Stimulated activated CD8-positive, alpha-beta memory T cell treated with anti-CD3 and anti-CD28 coated beads, Interleukin-7, amount 100 ng/mL, for 24 hours (primary cell): ENCODE results near the gene RNF4.
"Not testable (repeated sequence)": the region's sequence is repeated elsewhere in the genome, so short reads cannot be mapped to it uniquely, and the experiment has no call there.

ENCODE experiments used
- DNase-seq: peaks from one replicate; pipeline ENCODE4 v3.0.0-alpha.2; 2020; ENCODE audit warnings: low read depth

The RNF4 gene

DNA sequence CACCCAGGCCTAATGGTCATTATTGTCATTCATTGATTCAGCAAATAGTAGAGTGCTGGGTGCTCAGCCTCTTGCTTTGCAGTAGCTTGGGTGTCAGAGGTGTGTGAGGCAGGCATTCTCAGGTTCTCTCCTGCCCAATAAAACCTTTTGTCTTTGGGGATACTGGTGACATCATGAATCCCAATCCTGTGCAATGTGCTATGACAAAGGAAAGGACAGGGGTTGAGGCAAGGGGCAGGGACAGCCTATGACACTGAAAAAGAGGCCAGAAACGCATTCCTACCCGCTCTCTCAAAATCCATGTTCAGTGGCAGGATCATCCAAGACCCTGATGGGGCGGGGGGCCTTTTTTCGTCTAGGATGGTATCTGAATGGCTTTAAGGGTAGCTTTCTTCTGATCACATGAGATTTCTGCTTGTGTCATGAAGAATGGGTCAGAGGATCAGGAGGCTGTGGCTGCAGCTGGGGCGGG is 66.0 kb downstream of the RNF4 start:
- no peak for DNase-seq

DNA sequence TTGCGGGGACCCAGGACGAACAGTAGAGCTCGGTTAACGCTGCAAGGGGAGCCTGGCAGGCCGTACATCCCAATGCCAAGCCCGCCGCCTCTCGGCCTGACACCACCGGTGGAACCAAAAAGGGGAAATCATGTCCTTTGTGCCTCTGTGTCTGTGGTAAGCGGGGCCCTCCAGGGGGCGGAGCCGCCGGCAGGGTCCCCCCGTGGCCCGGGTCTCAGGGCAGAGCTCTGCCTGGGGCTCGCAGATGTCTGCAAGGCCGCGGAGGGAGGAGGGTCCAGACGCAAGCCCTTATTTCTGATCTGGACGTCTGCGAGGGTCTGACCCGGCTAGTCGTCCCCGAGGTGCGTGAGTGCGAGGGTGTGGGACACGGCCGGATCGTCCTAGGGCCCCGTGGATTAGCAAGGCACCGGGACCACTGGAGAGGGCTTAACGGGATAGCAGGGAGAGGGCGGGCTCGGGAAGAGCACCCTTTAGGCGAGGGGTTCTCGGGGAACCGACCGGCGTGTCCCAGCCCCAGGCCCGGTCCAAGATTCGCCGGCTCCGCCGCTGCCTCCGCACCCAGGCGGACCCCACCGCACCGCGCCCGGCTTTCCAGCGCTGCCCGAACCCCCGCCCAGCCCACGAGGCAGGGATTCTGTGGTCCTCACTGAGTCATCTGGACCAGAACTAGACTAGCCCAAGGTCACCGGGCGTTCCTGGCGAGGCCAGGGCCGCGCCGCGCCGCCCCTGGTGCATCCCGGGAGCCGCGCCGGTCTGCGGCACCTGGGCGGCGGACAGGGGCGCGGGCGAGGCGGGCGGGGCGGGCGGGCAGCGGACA is 66.7 kb downstream of the RNF4 start:
- DNase-seq, result peak; percentile 23

DNA sequence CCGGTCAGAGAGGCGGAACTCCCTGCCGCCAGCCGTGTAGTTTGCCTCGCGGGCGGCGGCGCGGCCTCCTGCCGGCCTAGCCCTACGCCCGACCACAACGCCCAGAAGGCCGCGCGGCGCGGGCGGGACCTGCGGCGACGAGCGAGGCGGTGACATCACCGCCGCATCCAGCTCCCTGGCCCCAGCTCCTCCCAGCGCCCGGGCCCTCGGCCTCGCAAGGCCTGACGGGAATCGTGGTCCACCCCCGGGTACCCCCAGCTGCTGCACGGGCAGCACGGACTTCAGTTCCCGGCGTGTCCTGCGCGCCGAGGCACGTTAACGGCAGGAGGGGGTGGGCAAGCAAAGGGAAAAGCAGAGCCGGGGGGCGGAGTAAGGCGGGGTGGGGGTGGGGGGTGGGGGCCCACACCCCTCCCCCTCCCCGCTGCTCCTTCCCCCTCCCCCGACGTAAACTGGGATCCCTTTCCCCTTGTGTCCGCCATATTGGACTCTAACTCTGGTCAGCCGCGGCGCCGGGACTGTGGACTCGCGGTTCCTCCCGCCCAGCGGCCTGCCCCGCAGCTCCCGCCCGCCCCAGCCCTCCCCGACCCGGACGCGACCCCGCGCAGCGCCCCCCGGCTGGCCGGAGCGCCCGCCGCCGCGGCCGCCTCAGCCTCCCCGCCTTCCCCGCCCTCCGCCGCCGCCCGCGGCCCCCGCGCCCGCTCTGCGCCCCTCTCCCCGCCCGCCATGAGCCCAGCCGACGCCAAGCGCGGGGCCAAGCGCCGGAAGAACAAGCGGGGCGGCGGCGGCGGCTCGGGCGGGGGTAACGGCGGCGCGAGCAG is 67.5 kb downstream of the RNF4 start, which contains the start of gene FAM193A:
Gene FAM193A, plus strand, starts transcription at position 455 of the 818 bp plus-strand sequence. Its CDS starts 269 bp downstream, at position 724.
- DNase-seq, result peak; percentile 96

DNA sequence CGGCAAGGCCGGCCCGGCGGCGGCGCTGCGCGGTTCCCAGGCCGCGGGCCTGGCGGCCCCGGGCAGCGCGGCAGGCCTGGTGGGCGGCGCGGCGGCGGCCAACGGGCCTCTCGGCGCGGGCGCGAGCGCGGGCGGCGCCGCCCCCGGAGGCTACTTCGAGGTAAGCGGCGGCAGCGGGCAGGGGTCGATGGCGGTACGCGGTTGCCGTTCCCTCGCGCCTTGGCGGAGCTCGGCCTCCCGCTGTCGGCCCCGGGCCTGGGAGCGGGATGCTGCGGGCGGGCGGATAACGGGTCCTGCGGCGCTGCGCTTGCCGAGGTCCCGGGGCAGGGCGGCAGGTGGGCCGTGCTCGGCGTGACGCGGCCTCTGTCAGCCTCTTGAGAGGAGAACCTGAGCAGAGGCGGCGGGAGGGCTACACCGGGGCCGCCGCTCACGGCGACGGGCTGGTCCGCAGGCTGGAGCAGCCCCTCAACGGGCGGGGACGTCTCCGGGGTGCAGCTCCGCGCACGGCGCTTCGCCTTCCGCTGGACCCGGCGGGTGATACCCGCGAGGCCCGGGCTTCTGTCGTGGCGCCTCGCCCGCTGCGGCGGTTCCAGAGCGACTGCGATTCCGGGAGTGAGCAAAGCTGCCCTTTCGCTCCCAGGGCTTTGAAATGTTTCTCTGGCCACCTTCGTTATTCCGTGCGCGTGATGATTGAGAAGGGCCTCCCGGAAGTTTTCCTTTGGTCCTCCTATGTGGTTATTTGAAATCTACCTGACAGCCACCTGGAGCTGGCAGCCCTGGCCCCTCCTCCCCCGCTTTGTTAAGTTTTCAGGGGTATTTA is 68.3 kb downstream of the RNF4 start:
- DNase-seq, result peak; percentile 14

DNA sequence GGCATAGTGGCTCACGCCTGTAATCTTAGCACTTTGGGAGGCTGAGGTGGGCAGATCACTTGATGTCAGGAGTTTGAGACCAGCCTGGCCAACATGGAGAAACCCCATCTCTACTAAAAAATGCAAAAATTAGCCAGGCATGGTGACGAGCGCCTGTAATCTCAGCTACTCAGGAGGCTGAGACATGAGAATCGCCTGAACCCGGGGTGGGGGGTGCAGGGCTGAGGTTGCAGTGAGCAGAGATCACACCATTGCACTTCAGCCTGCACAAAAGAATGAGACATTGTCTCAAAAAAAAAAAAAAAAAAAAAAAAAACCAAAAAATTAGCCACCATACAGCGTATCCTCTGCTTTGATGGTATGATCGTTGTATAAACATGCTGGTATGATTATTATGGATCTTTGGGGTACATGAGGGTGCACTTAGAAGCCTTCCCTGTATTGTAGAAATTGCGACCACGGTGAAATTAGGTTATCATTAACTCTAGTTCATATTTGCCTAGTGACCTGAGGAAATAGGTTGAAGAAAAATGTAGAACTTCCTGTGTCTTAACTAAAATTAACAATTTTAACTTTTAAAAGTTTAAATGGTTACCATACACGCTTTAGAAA is 74.8 kb downstream of the RNF4 start:
- DNase-seq, result not testable (repeated sequence)

DNA sequence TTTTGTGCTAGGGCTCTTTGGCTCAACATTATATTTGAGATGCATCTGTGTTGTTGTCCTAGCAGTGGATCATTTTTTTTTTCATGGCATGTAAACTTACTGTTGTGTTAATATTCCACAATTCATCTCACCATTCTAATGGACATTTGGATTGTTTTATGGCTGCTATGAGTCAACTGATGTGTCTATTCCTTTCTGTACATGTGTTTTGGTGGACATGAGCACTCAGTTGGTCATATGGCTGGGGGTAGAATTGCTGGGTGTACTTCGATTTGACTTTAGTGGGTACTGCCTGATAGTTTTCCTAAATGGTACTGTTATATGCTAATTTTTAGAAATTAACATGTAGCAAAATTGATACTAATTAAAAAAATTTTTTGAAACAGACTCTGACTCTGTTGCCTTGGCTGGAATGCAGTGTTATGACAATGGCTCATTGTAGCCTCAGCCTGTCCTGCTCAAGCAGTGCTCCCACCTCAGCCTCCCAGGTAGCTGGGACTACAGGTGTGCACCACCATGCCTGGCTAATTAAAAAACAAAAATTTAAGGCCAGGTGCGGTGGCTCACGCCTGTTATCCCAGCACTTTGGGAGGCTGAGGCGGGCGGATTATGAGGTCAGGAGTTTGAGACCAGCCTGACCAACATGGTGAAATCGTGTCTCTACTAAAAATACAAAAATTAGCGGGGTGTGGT is 76.6 kb downstream of the RNF4 start:
- no peak for DNase-seq

DNA sequence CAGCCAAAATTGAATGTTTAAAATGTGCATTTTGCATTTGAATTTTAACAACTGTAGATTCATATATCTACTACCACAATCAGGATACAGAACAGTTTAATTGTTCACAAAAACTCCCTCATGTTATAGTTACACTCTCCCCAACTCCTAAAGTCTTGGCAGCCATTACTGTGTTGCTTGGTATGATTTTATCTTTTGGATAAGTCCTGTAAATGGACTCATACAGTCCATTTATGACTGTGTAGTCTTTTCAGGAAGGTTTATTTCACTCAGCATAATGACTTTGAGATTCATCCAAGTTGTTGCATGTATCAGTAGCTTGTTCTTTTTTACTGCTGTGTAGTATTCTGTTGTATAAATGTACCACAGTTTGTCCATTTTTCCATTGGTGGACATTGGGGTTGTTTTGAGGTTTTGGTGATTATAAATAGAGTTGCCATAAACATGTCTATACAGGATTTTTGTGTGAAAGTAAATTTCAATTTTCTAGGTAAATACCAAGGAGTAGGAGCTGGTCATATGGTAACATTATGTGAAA is 77.4 kb downstream of the RNF4 start:
- no peak for DNase-seq

DNA sequence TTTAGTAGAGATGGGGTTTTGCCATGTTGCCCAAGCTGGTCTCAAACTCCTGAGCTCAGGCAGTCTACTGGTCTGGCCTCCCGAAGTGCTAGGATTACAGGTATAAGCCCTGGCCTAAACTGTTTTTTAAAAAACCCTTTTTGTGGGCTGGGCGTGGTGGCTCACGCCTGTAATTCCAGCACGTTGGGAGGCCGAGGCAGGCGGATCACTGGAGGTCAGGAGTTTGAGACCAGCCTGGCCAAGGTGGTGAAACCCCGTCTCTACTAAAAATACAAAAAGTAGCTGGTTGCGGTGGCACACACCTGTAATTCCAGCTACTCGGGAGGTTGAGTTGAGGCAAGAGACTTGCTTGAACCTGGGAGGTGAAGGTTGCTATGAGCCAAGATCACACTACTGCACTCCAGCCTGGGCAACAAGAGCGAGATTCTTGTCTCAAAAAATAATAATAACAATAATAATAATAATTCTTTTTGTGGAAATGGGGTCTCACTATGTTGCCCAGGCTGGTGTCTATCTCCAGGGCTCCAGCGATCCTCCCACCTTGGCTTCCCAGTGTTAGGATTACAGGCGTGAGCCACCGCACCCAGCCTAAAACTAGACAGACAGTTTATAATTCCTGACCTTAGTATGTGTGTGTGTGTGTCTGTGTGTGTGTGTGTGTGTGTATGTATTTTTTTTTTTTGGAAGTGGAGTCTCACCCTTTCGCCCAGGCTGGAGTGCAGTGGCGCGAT is 78.2 kb downstream of the RNF4 start:
- DNase-seq, result not testable (repeated sequence)

DNA sequence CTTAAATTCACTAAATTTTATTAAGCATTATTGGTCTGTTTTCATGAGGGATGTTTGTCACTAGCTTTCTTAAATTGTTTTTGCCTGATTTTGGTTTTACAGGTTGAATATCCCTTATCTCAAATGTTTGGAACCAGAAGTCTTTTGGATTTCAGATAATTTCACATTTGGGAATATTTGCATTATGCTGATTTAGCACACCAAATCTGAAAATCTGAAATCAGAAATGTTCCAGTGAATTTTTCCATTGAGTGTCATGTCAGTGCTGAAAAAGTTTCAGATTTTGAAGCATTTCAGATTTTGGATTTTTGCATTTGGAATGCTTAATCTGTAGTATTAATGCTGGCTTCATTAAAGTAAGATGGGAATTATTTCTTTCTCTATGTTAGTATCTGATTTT is 82.2 kb downstream of the RNF4 start:
- DNase-seq, result no peak

DNA sequence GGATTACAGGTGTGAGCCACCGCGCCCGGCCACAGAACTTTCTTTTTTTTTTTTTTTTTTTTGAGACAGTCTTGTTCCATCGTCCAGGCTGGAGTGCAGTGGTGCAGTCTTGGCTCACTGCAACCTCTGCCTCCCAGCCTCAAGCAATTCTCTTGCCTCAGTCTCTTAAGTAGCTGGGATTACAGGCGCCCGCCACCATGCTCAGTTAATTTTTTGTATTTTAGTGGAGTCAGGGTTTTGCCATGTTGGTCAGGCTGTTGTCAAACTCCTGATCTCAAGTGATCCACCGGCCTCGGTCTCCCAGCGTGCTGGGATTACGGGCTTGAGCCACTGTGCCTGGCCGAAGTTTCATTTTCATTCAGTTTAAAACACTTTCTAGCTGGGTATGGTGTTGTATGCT is 83.9 kb downstream of the RNF4 start:
- DNase-seq, result no peak

DNA sequence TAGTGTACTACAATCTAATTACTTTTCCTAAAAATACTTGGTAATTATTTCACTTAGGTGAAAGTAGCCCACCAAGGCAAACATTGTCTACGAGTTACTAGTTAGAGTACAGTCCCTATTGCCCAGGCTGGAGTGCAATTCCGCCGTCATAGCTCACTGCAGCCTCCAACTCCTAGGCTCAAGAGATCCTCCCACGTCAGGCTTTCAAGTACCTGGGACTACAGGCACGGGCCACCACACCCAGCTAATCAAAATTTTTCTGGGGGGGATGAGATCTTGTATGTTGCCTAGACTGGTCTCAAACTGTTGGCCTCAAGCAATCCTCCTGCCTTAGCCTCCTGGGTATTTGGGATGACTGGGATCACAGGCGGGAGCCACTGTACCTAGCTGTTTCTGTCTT is 89.4 kb downstream of the RNF4 start:
- DNase-seq, result no peak

DNA sequence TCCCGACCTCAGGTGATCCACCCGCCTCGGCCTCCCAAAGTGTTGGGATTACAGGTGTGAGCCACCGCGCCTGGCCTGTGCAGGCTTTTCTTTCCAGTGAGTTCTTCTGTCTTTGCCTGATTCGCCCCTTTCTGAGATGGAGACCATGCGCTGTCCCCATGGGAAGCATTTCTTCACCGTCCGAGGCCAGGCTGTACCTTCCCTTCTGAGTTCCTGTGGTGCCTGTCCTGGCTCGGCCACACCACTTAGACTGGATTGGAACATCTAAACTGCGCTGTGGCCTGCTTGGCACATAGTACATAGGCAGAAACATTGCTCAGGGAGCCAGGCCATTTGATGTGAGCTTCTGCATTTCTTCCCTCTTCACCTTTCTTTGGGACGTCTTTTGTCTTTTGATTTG is 91.3 kb downstream of the RNF4 start:
- no peak for DNase-seq
